Hematopoietic multipotent progenitor cell treated with erythropoietin and hydrocortisone succinate and interleukin-3 and kit ligand, for 4 days (in vitro differentiated cells): ENCODE data around the gene DNAJC1.

Experiments used
- DNase-seq: peaks from one replicate; pipeline ENCODE4 v3.0.0-alpha.2; 2015

DNAJC1 gene

GRCh38 chr10:22005763-22006162 lies 2.2 kb upstream of the DNAJC1 start:
- DNase-seq: no peak

GRCh38 chr10:22003964-22004281 lies 393 bp upstream of the DNAJC1 start:
- DNase-seq: no peak

GRCh38 chr10:22002591-22003176 lies 846 bp downstream of the DNAJC1 start:
- DNase-seq: peak; percentile 60

DNA sequence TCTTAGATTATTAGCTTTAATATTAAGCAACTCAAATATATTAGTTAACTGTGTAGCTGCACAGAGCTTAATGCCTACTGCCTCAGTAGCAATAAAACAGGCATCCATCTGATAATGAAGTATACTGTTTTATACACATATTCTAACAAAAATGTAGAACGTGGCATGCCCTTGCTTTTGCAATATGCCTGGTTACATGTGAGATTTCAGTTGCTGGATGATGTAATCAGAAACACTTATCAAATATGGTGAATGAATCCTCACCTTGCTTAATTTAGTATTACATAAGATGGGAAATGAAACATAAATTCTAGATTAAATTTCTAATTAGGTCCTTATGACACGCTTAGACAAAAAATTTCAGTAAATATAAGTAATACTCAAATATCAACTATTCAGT lies 8.0 kb downstream of the DNAJC1 start:
- DNase-seq: peak; percentile 65

DNA sequence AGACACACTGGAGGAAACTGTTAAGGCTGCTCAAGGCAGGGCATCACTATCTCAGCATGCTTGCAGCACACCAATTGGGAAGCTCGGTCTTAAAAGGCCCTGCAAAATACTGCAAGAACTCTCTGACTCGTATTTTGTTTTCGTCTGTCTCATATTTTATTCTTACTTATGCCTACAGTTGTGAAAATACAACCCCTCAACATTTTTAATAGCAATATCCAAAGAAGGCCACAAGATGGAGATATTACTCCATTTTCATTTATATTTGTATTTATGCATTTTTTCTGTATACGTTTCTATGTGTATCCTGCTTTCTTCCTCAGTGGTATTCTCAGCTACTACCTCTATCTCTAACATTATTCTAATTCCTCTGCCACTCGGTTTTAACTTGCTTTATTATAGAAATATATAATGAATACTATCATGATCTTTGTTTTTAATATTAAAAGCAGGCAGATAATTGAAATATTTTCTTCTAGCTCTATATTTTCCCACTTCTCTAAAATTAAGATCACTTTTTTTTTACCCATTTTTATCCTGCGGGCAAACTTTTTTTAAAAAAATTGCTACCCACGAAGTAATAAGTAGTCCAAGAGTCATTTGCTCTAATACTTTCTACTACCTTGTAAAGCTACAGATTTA lies 10.0 kb downstream of the DNAJC1 start:
- peak; percentile 73 for DNase-seq

- no peak for DNase-seq
Measured at GRCh38 chr10:21991785-21992184, 11.7 kb downstream of the DNAJC1 start.

DNA sequence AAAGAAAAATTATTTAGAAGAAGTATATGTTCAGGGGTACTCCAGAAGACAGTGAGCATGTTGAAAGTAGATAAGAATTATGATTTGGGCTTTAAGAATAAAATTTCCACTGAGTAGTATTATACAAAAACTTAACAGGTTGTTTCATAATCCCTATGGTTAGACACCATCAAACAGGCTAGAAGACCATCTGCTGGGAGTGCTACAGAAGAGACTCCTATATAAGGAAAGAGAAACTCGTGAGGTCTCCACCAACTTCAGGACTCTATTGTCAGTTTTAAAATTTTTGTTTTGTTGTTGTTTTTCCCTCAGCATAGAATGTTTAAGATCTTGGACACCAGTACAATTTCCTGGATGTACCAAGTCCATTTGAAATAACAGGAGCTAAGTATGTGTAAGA lies 13.1 kb downstream of the DNAJC1 start:
- DNase-seq: peak; percentile 26

- DNase-seq: peak; percentile 83
Measured at GRCh38 chr10:21989453-21990154, 13.9 kb downstream of the DNAJC1 start.

DNA sequence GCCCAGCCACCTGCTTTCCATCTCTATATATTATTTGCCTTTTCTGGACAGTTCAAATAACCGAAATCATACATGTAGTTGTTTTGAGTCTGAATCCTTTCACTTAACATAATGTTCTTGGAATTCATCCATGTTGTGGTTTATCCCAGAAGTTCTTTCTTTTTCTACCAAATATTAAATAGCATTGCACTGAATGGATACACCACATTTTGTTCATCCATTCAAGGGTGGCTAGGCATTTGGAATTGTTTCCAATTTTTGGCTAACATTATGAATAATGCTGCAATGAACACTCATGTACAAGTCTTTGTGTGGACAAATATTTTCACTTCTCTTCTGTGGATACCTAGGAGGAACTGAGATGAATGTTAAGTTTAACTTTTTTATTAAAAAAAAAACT lies 18.0 kb downstream of the DNAJC1 start:
- DNase-seq: no peak

DNA sequence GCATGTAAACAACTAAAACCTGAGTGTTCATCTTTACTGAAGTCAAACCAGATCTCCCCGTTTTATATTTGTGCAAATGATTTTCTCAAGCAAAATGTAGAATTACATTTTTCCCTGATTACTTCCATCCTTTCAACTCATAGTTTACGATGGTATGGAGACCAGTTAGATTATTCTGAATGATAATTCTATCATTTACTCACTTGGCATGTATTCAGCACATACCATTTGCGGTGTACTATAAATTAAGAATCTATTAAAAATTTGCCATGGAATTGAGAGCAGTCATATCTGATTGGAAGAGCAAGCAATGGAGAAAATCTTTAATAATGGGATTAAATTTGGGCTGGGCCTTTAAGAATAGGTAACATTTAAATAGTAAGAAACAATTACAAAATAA lies 22.4 kb downstream of the DNAJC1 start:
- DNase-seq: no peak

DNA sequence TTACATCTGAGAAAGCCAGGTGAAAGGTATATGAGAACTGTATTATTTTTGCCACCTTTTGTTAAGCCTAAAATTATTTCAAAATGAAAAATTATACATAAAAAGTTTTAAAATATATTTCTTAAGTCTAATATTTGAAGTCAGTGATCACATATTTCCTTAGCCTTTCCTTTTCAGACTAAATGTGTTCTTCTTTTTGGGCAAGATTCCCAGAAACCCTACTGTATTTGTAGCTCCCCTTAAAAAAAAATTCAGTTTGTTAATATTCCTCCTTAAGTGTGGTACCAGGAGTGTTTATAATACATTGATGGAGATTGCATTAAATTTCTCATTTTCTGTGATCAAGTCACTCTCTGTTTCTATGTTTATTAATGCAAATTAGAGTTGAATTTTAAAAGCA lies 22.8 kb downstream of the DNAJC1 start:
- no peak for DNase-seq

GRCh38 chr10:21978191-21978862 lies 25.2 kb downstream of the DNAJC1 start:
- no peak for DNase-seq

DNA sequence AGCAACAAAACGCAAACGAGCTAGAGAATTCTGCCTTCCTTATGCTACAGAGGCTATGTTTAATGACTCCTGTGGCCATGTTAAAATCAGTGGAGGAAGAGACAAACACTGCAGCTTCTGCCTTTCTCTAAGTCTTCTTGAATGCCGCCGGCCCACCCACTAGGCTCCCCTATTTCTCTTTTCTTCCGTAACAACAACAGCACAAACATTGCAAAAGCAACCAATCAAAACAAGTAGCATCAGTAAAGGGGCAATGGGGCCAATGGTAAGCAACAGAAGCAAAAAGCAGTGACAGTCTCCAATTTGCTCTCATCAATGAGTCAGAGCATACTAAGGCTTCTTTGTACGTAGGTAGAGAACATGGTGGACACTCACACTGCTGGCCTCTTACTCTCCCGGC lies 26.8 kb downstream of the DNAJC1 start:
- no peak for DNase-seq

GRCh38 chr10:21976280-21976679 lies 27.2 kb downstream of the DNAJC1 start:
- no peak for DNase-seq

GRCh38 chr10:21975378-21975990 lies 28.0 kb downstream of the DNAJC1 start:
- no peak for DNase-seq

GRCh38 chr10:21972584-21972983 lies 30.9 kb downstream of the DNAJC1 start:
- DNase-seq: no peak

DNA sequence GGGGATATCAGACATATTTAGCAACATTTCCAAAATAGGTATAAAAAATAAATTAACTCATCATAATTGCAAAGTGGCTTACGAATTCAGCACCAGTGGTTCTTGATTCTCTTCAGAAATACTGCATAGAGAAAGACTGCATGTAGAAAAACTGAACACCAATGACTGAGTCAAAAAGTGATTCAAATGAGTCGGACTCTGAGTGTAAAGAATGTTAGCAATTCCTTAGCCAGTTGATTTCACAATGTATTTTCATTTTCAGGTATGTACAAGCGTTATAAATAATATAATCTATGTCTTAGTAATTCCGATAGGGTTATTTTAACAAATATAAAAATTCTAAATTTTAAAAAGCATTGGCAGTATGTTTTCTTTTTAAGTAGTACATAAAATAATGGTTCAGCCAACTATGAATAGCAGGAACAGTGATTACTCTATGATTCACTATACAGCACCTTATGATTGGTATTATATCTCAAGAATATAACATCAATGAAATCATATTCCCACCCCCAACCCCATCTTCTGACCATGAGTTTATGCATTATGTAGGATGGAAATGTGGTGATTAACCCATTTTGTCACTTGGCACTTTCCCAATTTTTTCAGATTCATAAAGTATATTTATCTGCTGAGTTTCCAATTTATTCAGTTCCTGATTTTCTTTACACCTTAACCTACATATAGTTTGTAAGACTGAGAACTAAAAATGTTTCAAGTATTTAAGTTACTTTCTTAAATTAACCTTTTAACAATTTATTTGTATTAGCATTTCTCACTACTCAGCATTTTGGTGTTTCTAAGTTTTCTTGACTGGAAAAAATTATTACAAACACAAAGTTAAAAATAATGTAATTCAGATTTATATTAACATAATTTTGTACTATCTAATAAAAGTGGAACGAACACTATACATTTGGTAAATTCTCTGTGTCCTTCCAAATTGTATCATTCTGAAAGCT lies 33.9 kb downstream of the DNAJC1 start:
- no peak for DNase-seq

GRCh38 chr10:21964983-21965665 lies 38.4 kb downstream of the DNAJC1 start:
- no peak for DNase-seq

- DNase-seq: peak; percentile 40
Measured at GRCh38 chr10:21962358-21962757, 41.2 kb downstream of the DNAJC1 start.

DNA sequence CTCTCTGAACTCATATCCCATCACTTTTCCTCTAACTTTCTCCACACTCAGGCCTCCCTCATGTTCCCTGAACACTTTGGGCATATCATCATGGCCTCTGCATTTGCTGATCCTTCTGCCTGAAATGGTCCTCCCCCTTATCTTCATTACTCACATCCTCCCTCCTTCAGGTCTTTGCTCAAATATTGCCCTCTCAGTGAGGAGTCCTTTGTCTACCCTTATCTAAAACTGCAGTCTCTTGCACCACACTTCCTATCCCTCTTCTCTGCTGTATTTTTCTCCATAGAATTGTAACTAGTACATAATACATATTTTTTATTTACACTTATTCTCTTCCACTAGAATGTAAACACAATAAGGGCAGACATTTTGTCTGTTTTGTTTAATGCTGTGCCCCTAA lies 41.7 kb downstream of the DNAJC1 start:
- peak; percentile 81 for DNase-seq

GRCh38 chr10:21959998-21960397 lies 43.5 kb downstream of the DNAJC1 start:
- DNase-seq: no peak

DNA sequence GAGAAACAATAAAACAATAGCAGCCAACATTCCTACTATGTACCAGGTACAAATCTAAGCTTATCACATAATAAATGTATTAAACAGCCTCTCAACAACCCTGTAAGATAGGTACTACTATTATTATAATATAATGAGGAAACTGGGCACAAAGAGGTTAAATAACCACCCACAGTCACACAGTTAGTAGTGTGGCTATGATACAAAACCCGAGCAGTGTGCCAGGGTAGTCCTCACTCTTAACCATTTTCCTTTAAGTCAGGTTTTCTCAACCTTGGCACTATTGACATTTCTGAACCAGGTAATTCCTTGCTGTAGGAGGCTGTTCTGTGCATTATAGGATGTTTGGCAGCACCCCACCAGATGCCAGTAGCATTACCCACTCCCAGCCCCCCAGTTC lies 48.8 kb downstream of the DNAJC1 start:
- no peak for DNase-seq
